Activated CD8-positive, alpha-beta memory T cell treated with anti-CD3 and anti-CD28 coated beads, Interleukin-2, amount 50 U/mL, for 1 hour (primary cell): ENCODE results near the gene POLR3C.
"Not testable (repeated sequence)": the region's sequence is repeated elsewhere in the genome, so short reads cannot be mapped to it uniquely, and the experiment has no call there.

Experiments
- DNase-seq: peaks from one replicate; pipeline ENCODE4 v3.0.0-alpha.2; 2020; ENCODE audit errors: extremely low read depth

POLR3C gene, protein sequence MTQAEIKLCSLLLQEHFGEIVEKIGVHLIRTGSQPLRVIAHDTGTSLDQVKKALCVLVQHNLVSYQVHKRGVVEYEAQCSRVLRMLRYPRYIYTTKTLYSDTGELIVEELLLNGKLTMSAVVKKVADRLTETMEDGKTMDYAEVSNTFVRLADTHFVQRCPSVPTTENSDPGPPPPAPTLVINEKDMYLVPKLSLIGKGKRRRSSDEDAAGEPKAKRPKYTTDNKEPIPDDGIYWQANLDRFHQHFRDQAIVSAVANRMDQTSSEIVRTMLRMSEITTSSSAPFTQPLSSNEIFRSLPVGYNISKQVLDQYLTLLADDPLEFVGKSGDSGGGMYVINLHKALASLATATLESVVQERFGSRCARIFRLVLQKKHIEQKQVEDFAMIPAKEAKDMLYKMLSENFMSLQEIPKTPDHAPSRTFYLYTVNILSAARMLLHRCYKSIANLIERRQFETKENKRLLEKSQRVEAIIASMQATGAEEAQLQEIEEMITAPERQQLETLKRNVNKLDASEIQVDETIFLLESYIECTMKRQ

DNA sequence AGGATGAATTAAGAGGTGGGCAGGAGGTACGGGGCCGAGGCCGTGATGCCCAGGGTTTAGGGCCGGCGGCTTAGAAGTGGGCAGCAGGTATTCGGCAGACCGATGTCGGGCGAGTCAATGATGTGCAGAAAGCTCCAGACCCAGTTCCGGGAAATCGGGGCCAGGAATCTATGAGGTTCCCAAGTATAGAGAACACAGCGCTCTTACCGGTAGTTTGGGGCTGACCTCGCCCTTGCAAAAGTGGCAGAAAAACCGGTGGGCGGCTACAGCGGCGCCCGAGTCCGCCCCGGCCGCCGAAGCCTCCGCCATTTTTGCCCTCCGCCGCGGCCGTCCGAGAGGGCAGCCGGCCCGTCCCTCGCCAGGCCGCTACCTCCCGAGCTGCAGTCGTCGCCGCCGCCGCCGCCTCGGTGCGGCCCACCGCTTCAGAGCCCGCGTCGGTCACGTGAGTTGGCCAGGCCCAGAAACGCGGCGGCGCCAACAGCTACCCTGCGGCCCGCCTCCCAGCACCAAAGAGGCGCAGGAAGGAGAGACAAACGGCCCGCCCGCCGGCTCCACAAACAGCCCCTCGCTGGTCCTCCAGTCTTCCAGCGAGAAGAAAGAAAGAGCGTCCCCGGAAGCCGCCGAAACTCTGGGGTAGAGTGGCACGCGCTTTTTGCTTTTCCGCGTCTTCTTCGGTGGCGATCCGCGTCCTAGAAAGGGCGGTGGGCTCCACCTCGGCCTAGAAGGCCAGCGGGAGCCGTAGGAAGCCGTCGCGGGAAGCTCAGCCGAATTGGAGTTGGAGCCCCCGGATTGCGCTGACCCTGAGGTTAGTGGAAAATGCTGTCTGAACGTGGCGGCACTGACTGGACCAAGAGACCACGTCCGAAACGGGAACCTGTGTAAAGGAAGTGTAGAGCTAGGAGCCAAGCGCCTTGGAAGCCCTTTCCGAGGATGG lies at the start of gene POLR3C, which contains the start of gene RNF115:
Gene POLR3C, plus strand, starts transcription at position 636 of the 934 bp plus-strand sequence. CDS start 1,577 bp downstream, outside the sequence.
Gene RNF115, minus strand, starts transcription at position 531 of the 934 bp plus-strand sequence. Its CDS starts 222 bp downstream, at position 309.
- peak; percentile 73 for DNase-seq

DNA sequence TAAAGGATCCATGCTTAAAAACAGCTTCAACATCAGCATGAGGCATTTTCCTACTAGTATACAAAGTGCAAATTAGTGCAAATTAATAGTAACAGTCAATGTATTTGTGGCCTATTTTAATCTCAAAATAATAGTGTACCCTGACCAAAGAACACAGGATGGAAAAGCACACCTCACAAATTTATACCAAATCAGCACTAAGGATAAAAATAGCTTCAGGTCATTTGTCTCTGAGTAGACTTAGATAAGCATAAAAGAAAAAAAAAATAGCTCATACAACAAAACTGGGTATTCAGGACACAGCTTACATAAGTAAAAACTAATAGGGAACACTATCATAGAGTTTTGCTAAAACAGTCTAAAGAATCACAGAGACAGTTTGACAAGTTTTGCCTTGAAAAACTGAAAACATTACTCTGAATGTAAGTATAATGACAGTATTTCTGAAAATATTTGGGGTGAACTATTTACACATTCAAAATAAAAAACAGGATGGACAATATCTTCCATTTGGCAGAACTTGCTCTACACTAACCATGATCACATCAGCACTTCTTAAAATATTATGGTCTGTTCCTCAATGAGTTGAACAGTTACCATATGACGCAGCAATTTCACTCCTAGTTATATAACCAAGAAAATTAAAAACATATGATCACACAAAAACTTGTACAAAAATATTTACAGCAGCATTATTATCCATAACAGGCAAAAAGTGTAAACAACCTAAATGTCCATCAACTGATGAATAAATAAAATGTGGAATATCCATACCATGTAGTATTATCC lies 46.4 kb upstream of the POLR3C start:
- DNase-seq: no peak

DNA sequence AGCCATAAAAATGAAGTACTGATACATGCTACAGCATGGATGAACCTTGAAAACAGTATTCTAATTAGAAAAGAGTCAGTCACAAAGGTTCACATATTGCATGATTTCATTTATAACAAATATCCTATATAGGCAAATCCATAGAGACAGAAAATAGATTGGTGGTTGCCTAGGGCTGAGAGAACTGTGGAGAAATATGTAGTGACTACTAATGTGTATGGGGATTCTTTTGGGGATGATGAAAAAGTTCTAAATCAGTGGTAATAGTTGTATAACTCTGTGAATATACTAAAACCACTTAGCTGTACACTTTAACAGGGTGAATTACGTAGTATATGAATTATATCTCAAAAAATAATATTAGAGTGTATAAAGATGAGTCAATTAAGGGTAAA lies 45.9 kb upstream of the POLR3C start:
- no peak for DNase-seq

DNA sequence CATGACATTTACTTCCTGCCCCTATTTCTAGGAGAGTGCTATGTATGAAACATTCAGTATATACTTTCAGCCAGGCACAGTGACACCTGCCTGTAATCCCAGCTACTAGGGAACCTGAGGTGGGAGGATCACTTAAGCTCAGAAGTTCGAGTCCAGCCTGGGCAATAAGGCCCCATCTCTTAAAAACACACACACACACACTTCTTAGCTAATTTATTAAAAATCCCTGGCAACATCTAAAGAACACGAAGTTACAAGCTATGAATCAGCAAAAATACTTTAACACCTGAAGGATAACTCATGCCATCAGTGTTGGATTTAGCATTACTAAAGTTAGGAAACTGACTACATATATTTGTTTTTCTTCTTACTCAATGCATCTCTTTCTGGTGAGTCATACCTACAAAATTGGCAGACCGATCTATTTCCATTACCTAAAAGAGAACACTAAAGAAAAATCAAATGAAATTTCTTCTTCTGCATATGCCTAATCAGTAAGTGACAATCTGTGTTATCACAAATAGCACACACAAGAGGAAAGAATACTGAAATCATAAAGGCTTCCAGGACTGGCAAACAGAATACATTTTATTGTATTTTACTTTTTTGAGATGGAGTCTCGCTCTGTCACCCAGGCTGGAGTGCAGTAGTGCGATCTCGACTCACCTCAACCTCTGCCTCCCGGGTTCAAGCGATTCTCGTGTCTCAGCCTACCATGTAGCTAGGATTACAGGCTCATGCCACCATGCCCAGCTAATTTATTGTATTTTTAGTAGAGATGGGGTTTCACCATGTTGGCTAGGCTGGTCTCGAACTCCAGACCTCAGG lies 41.5 kb upstream of the POLR3C start:
- DNase-seq: no peak

DNA sequence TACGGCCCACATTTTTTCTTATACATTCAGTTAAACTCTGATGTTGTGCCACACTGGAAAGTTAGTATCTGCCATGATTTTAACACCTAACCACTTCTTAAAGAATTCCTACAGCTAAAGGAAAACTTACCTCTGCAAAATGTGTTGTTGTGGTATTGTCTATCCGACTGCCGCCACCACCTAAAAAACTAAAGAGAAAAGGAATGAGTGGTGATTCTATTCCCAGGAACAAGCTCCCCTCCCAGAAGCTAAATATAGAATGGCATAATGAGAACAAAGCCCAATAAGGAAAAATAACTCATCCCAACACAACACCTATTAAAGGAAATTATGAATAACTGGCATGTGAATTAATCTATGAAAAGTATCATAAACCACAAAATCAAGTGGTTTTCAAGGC lies 39.6 kb upstream of the POLR3C start:
- no peak for DNase-seq

DNA sequence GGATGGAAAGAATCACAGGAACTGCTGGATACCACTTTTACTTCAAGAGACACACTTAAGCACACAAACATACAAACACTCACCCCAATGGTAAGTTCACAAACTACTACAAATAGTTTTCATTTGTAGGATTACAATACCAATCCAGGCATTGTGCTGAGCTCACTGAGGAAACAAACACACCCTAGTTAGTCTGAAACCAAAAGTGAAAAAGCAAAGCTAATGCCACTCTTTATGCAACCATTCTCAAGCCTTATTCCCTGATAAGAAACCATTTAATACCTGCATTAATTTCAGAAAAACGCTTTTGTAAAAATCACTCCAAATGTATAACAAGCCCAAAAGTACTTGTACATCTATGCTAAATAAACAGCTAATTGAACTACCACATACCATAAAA lies 38.5 kb upstream of the POLR3C start:
- no peak for DNase-seq

DNA sequence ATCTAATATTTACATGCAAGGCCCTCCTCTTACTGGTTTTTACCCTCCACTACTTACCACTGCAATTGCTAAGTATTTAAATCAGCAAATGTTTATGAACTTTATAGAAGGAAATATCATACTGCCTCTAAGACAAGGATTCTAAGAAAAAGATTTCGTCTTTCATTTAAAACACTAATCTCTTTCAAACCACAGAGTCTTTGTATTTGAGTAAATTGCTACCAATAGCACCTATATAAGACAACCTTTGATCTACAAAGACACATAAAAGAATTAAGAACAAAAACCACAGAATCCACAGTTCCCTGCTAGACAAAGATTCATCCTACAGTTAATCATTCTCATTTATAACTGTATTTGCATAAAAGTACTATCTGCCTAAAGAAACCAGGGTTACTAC lies 37.7 kb upstream of the POLR3C start:
- no peak for DNase-seq

DNA sequence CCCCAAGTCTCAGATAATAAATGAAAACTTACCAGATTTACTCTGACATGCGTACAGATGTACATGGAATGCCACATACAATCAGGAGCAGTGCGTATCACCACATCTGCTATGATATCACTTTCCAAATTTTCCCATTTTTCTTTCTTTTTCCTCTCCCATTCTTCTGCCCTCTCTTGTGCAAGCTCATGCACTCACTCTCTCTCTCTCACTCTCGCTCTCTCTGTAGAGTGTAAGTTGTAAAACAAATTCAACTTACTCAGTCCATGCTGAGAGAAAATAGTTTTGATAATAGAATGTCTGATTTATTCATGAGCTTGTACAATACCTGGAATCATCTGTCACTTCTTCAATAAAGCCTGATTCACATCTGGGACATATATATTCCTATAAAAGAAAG lies 35.4 kb upstream of the POLR3C start:
- no peak for DNase-seq

DNA sequence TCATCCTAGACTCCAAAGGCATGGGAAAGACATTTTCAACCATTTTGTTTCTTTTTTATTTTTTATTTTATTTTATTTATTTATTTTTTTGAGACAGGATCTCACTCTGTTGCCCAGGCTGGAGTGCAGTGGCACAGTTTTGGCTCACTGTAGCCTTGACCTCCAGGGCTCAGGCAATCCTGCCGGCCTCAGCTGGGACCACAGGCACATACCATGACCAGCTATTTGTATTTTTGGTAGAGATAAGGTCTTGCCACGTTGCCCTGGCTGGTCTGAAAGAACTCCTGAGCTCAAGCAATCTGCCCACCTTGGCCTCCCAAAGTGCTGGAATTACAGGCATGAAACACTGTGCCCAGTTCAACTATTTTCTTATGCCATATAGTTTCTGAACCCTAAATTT lies 32.1 kb upstream of the POLR3C start:
- DNase-seq: not testable (repeated sequence)

DNA sequence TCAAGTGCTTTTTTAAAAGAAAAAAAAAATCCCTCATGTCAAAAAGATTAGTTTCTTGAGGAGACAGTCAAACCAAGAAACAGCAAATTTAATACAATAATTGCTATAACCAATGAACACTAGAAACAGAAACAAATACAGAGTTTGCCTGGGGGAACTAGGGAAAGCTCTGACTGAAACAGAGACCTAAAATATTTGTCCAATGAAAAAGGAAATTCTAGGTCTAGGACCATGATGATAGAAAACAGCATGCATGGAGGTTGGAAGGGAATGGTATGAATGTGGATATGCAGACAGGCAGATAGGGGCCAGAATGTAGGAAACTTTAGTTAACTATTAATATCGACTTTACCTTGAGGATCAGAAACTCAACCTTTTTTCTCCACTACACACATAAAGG lies 31.5 kb upstream of the POLR3C start:
- no peak for DNase-seq

DNA sequence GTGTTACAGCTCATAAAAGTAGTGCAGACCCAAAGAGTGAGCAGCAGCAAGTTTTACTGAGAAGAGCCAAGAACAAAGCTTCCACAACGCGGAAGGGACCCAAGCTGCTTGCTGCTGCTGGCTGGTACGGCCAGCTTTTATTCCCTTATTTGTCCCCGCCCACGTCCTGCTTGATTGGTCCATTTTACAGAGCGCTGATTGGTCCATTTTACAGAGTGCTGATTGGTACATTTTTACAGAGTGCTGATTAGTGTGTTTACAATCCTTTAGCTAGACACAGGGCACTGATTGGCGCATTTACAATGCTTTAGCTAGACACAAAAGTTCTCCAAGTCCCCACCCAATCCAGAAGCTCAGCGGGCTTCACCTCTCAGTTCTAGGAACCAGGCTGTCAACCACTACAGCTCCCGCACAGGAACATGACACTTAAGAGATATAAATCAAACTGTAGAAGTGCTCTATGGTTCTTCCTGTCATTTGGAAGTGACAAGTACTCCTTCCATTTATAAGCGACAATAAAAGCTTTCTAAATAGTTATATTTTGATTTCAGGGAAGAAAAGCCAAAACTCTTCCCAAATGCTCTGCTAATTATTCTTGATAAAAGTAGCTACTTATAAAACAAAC lies 28.6 kb upstream of the POLR3C start:
- DNase-seq: no peak

DNA sequence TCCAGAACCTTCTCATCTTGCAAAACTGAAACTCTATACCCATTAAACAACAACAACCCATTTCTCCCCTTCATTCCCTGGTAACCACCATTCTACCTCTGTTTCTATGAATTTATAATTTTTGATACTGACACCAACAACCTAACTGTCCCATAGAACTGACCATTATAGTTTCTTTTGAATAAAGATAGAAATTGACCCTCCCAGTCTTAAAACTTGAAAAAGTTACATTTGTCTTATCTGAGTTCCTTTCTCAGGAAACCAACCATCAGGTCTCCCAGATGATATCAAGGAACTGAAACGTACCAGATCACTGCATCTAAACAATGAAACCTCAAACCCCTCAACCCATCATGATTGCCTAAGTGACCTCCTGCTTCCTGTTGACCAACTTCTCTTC lies 27.2 kb upstream of the POLR3C start:
- DNase-seq: no peak

DNA sequence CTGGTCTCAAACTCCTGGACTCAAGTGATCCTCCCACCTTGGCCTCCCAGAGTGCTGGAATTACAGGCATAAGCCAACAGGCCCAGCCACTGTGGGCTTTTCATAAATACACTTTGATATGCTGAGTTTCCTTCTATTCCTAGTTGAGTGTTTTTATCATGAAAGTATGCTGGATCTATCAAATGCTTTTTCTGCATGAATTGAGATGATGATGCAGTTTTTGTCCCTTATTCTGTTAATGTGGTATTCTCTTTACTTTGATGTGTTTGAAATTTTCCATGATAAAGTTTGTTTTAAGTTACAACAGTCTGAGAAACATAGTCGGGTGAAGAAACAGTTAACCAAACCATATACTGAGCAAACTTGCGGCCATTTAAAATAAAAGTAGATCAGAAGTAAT lies 24.2 kb upstream of the POLR3C start:
- no peak for DNase-seq

DNA sequence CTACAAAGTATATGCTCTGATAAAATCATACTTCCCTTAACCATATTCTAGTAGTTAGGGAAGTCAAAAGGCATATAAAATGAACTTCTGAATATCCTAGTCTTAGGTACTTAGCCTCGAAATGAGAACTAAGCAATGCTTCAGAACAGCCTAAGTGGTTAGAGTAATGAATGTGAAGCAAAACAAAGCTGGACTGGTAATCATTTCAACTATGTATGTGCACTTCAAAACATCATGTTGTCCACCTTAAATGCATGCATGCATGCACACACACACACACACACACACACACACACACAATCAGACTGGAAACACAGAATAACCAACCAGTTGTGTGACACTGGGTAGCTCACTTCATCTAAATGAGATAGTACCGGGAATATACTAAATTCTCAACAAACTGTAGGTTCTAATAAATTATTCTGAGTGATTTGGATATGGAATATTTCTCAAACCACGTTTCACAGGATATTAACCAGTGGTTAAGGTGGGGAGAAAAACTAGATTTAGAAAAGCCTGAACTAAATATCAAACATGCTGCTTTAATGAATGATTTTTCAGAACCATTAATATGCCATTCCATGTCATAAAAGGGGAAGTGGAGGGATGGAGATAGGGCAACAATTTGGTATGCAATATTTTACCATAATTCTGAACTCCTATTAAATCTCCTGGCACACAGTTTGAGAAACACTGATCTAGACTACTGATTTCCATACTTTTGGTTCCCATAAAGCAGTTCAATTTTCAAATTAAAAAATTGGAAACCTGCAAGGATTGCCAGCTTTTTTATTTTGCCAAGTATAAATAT lies 19.6 kb upstream of the POLR3C start:
- no peak for DNase-seq

DNA sequence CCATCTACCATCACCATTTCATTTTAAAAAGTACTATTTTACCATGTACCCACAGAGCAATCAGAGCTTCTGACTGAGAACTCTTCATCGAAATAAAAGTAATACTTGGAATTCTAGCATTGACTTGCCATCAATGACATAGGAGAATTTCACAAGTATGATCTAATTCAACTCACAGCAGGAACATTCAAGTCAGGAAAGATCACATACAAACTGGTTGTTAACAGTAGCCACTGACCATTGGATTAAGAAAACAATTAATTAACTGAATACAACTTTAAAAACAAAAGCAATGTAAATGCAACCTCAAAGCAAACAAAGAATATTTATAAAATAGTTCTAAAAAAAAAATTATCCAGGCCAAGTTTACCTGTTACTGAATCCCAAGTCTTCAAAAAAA lies 18.9 kb upstream of the POLR3C start:
- no peak for DNase-seq

DNA sequence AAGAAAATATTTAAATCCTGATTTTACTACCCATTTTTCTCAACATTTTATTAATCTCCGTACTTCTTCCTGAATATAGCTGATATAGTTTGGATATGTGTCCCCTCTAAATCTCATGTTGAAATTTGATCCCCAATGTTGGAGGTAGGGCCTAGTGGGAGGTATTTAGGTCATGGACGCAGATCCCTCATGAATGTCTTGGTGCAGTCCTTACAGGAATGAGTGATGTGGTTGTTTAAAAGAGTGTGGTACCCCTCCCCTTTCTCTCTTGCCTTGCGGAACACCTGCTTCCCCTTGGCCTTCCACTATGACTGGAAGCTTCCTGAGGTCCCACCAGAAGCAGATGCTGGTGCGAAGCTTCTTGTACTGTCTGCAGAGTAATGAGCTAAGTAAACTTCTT lies 17.6 kb upstream of the POLR3C start:
- no peak for DNase-seq

DNA sequence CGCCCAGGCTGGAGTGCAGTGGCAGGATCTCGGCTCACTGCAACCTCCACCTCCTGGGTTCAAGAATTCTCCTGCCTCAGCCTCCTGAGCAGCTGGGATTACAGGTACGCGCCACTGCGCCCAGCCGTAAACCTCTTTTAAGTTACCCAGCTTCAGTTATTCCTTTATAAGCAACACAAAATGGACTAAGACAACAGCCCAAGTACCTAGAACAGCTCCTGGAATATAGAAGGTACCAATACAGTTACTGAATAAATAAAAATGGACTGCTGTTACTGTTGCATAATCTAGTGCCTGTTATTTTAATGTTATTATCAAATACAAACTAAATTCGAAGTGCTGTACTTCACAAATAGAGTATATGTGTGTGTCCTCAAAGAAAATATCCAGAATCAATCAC lies 17.2 kb upstream of the POLR3C start:
- no peak for DNase-seq

DNA sequence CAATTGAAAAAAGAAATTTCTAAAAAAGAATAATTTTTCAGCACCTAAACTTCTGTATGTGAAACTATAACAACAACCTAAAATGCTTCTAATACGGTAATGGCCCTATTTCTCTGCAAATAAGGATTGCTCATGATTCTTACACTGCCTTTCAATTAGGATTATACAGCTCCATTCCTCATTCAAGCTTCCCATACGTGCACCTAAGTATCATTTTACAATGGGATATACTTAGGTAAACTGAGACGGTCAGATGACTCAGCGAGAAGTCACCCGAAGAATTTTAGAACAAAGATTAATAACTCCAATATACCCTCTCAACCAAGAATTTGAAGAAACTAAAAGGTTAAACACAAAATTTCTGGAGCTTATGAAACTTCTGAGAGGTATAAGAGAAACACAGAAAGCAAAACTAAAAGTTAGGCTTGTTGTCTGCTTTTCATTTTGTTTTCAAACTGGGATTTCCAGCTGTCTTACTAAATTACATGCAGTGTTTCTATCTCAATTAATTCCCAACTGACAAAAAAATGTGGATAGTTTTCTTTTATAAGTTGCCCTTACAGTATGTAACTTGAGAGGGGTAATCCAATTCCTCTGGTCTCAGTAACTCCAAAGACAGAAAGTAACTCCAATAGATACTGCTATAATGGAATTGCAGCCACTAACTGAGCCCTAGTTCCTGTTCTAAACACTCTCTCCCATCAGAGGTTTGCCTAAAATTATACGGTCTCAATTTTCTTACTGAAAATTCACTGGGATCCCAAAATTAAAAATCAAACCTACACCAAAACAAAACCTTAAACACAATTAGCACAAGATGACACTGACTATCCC lies 10.8 kb upstream of the POLR3C start:
- DNase-seq: not testable (repeated sequence)
